Measurements from ENCODE around the gene CFAP251.

DNA sequence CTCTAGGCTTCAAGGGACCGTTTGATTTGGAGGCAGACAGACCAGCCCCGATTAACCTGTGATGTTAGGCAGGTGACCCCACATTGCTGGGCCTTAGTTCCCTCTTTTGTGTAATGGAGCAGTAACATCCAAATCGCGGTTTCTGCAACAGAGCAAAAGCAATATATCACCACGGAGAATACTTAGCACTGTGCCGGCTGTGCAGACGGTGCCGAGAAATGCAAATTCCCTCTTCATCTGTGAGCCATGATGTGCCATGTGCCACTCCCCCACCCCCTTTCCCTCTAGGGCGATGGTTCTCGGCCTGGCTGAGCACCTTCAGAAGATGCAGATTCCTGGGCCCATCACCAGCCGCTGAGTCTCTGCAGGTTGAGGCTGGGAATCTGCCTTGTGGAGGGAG is 114.2 kb downstream of the CFAP251 start:
- TF ChIP-seq ZNF569 (CRISPR knock-in tag; IDR thresholded peaks at IDR 0.05; ENCODE audit: borderline replicate concordance) = no peak
- no peak for TF ChIP-seq EZH2 (conservative IDR thresholded peaks at IDR 0.05; ENCODE audit: low read depth, low read length)
- TF ChIP-seq MIXL1 (CRISPR knock-in tag; IDR thresholded peaks at IDR 0.05) = no peak
- no peak for TF ChIP-seq POLR2A (IDR thresholded peaks at IDR 0.05; ENCODE audit: insufficient read depth in 1 of 2, low read depth in 2 of 2, low read length in 2 of 2)
- no peak for TF ChIP-seq U2AF2 (IDR thresholded peaks at IDR 0.05; ENCODE audit: low read depth, low read length)
- no peak for TF ChIP-seq RFXAP (CRISPR knock-in tag; IDR thresholded peaks at IDR 0.05; ENCODE audit: borderline replicate concordance)
- no peak for TF ChIP-seq JUND (CRISPR knock-in tag; IDR thresholded peaks at IDR 0.05)
- TF ChIP-seq PRDM4 (CRISPR knock-in tag; IDR thresholded peaks at IDR 0.05; ENCODE audit: borderline replicate concordance) = no peak
